ENCODE measurements around the gene MACIR.

MACIR gene

DNA sequence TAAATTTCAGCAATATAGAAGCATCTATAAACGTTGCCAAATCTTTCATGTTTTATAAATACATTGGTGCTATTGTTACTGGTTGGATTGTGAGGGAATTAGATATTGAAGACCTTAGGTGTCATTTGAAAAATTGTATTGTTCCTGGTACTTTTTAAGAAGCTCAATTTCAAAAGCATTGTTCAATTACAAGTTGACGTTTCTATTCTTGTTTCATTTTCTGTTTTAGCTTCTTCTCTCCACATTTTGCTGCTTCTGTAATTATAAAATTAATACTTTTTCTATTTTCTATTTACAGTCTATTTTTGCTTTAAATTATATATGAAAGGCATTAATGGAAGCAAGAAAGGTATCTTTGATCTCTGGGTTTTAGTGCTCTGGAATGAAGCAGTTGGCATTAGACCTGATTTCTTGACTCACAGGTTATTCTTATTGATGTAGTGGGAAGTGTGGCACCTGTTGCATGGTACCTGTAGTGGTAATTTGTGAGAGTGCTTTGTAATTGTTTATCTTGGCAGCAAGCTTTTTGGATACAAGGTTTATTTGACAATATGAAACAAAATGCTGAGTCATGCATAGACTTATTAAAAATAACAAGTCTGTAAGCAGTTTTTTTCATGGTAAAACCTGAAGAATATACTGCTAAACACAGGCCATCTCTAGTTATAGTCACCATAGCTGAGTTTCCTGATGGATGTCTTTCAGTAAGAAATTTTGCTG lies 13.2 kb downstream of the MACIR start:
- no peak for DNase-seq (ENCODE audit: low read depth)
- H3K4me3 ChIP-seq (ENCODE audit: low read depth, low read length) = no peak overlapping the region
- TF ChIP-seq POLR2A (IDR thresholded peaks at IDR 0.05; ENCODE audit: extremely low read depth, insufficient read length) (no peak), MYC (IDR thresholded peaks at IDR 0.05; ENCODE audit: low read depth, low read length) (no peak), CTCF (IDR thresholded peaks at IDR 0.05; ENCODE audit: low read depth, low read length) (no peak), MAX (IDR thresholded peaks at IDR 0.05; ENCODE audit: low read depth, low read length) (no peak)

- DNase-seq (ENCODE audit: low read depth) = no peak
- TF ChIP-seq MAX (IDR thresholded peaks at IDR 0.05; ENCODE audit: low read depth, low read length) = no peak
- no peak for TF ChIP-seq POLR2A (IDR thresholded peaks at IDR 0.05; ENCODE audit: extremely low read depth, insufficient read length)
- TF ChIP-seq CTCF (IDR thresholded peaks at IDR 0.05; ENCODE audit: low read depth, low read length) = no peak
- no peak for TF ChIP-seq MYC (IDR thresholded peaks at IDR 0.05; ENCODE audit: low read depth, low read length)
- H3K4me3 ChIP-seq (ENCODE audit: low read depth, low read length) = no peak overlapping the region
Observed at GRCh38 chr5:103272377-103272776, 13.8 kb downstream of the MACIR start.

DNA sequence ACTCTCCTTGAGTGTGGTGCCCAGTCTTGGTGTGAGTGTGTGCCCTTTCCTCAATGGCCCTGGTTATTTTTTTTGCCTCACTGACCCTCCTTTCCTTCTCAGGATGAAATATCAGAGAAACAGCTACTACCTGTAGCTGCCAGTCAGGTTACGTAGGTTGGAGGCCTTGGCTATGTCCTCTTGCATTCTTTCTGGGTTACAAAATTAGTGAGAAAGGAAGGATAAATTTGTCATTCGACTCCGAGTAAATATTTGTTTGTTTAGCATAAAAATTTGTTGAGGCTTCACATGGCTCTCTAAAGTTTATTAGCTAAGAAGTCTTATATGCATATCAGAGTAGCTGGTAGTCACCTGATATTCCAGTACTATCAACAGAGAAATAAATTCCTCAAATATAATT lies 15.4 kb downstream of the MACIR start:
- TF ChIP-seq CTCF (IDR thresholded peaks at IDR 0.05; ENCODE audit: low read depth, low read length) (no peak), MYC (IDR thresholded peaks at IDR 0.05; ENCODE audit: low read depth, low read length) (no peak), MAX (IDR thresholded peaks at IDR 0.05; ENCODE audit: low read depth, low read length) (no peak), POLR2A (IDR thresholded peaks at IDR 0.05; ENCODE audit: extremely low read depth, insufficient read length) (no peak)
- H3K4me3 ChIP-seq (ENCODE audit: low read depth, low read length) = no peak overlapping the region
- DNase-seq (ENCODE audit: low read depth) = no peak

DNA sequence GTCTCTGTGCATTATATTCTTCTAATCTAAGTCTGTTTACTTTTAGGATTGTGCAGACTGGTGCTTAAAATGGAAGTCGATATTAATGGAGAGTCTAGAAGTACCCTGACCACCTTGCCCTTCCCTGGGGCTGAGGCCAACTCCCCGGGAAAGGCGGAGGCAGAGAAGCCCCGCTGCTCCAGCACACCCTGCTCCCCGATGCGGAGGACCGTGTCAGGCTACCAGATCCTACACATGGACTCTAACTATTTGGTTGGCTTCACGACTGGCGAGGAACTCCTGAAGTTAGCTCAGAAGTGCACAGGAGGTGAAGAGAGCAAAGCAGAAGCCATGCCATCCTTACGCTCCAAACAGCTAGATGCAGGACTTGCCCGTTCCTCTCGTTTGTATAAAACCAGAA lies 17.3 kb downstream of the MACIR start:
- no peak overlapping the region for H3K4me3 ChIP-seq (ENCODE audit: low read depth, low read length)
- DNase-seq (ENCODE audit: low read depth) = no peak

DNA sequence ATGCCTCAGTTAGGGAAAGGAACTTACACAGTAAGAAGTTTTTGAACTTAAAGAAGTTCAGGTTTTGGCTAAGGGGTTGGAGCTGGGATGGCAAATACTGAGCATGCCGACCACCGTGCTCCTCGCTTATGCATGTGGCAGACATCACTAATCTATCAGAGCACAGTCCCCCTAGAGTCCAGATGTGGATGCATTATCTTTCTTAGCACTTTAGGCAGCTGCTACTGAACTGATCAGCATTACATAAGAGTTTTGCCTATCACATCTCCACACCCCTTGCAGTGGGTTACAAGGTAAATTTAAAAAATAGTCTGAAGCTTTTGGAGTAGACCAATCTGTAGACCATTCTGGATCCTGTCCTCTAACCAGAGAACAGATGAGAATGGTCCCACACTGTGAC lies 22.4 kb downstream of the MACIR start:
- TF ChIP-seq MYC (IDR thresholded peaks at IDR 0.05; ENCODE audit: low read depth, low read length) = no peak
- TF ChIP-seq MAX (IDR thresholded peaks at IDR 0.05; ENCODE audit: low read depth, low read length) = no peak
- TF ChIP-seq POLR2A (IDR thresholded peaks at IDR 0.05; ENCODE audit: extremely low read depth, insufficient read length) = no peak
- no peak for TF ChIP-seq CTCF (IDR thresholded peaks at IDR 0.05; ENCODE audit: low read depth, low read length)
- H3K4me3 ChIP-seq (ENCODE audit: low read depth, low read length) = no peak overlapping the region
- no peak for DNase-seq (ENCODE audit: low read depth)

More for the DNA sequence above, 17.3 kb downstream of the MACIR start:
- TF ChIP-seq POLR2A (IDR thresholded peaks at IDR 0.05; ENCODE audit: extremely low read depth, insufficient read length) (no peak), MAX (IDR thresholded peaks at IDR 0.05; ENCODE audit: low read depth, low read length) (no peak), MYC (IDR thresholded peaks at IDR 0.05; ENCODE audit: low read depth, low read length) (no peak), CTCF (IDR thresholded peaks at IDR 0.05; ENCODE audit: low read depth, low read length) (no peak)

Measured in NB4 (cell line).